Stimulated activated CD8-positive, alpha-beta memory T cell treated with anti-CD3 and anti-CD28 coated beads, Interleukin-15, amount 100 ng/mL, for 48 hours (primary cell): ENCODE results near the gene CACNA1S.
A peak's percentile ranks its signal among the peaks of the same experiment; 100 is the strongest.

ENCODE experiments used
- DNase-seq, 2 donors: peaks; one replicate each; pipeline ENCODE4 v3.0.0-alpha.2; 2020; ENCODE audit warnings: low read depth in 2 of 2

CACNA1S gene

DNA sequence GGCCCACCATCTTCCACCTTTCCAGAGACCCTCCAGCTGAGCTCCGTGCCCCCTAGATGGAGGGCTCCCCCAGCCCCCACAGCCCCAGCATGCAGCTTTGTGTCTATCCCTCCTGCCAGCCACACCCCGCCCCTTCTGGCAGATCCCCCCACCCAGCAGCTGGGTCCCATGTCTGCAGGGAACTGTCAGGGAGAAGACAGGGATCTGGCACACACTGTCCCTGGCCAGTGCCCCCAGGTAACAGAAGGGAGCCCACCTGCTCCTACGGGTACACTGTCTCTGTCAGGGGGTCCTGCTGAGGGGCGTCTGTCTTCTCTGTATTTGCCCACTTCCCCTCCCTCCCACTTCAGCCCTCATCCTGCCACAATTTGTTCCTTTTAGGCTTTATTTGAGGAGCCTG is 77.6 kb downstream of the CACNA1S start:
- no peak for DNase-seq

DNA sequence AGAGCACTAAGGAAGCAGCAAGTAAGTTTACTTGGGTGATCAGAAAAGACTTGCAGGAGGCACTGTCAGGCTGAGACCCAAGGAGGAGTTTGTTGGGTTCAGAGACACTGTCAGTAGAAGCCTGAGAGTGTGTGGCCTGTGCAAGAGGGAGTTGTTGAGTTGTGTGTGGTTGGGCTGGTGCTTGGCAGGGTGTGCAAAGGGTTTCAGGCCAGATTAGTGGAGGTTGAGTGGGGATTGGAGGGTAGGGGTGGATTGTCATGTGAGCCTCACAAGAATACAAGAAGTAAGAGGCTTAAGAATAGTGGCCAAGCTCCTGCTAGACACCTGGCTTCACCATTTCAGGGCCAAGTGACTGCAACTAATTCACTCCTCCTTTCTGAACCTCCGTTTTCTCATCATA is 79.8 kb downstream of the CACNA1S start:
- no peak for DNase-seq

- no peak for DNase-seq
Observed at GRCh38 chr1:201028461-201028889, 83.8 kb downstream of the CACNA1S start.

DNA sequence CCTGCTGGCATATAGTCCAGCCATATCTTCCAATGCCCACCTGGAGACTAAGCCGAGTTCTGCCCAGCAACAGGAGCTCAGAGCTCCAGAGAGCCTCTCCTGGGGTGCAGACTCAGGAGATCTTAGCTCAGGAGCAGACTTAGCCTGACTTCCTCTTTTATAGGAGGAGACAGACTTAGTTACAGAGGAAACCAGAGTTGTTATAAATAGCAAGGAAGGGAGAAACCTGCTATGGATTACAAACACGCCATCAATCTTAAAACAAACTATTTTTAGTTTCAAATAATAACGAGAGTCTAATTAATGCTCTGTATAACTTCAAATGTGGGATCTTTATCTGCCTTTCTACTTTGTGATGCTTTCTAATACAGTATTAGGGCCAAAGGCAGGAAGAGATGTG is 85.4 kb downstream of the CACNA1S start:
- DNase-seq = no peak

DNA sequence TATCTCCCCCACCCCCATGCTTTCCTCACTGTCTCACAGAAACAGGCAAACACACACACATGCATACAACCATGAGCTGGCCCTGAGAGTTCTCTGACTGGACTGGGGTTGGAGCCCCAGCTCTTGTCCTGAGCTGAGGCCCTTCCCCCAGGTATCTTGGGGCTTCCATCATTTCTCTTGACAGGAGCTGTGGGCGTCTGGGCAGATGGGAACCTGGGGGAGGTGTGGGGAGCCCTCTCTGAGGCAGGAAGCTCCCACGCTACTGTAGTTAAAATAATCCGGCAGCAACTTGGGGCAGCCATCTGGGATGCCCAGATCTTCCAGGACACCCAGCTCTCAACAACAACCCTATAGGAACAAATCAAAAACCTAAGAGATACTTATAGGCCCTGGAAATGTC is 86.0 kb downstream of the CACNA1S start:
- DNase-seq = no peak

- no peak for DNase-seq
Observed at GRCh38 chr1:201025571-201026002, 86.6 kb downstream of the CACNA1S start.

DNA sequence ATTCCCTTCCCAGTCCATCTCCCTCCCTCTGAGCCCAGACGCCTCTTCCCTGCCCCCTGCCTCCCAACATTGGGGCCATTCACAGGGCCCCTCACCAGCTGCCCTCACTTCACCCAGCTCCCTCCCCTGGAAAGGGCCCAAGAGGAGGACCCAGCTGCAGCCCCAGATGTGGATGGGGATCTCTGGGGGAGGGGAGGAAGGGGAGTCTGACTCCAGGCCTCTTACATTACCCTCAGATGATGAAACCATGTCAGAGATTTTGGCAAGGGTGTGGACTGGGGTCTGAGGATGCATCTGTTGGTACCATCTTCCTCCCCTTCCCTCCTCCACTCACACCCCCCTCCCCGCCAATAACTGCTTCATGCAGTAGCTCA is 87.6 kb downstream of the CACNA1S start:
- no peak for DNase-seq

DNA sequence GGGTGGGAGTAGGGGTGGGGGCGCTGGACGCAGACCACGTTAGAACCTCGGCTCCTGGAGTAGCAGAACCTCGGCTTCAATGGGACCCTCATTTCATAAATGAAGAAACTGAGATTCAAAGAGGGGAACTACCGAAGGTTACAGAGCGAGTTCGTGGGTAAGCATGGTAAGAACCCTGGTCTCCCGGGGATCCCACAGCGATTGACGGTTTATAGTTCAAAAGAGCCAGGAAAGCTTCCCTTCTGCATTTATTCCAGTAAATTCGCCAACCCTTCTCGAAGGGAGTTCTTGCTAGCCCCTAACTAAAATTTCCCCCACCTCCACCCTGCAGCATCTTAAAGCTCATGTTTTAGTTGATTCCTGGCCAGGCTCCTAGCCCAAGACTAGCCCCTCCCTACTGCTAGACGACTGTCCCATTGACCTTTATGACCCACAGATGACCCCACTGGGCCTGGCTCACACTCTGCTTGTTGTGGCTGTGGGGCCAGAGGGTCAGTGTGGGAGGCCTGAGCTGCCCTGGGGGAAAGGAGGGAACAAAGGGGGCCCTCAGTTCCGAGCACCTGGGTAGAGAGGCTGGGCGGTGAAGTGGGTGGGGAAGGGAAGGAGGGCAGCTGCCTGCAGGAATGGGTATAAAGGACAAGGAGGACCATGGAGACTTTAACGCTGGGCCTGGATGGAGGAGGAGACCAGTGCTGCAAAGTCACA is 88.2 kb downstream of the CACNA1S start:
- DNase-seq = no peak

DNA sequence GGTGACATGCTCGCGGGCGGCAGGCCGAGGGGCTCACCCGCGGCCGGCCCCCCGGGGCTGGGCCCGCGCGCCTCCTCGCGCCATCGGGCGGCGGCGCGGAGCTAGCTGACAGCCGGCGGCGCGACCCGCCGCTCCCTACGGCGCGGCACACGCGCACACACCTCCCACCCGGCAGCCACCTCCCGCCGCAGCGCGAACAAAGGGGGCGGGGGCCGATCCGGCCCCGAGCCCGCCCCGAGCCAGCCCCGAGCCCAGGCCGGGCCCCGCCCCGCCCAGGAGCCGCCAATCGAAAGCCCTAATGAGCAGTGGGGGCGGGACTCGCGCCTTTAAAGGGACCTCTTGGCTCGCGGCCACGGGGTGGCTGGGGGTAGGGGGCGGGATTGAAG is 88.7 kb downstream of the CACNA1S start, which contains the start of gene KIF21B:
Gene KIF21B, minus strand, starts transcription at position 198 of the 386 bp plus-strand sequence. CDS start 331 bp downstream, outside the sequence.
- peak; percentile 90 for DNase-seq

DNA sequence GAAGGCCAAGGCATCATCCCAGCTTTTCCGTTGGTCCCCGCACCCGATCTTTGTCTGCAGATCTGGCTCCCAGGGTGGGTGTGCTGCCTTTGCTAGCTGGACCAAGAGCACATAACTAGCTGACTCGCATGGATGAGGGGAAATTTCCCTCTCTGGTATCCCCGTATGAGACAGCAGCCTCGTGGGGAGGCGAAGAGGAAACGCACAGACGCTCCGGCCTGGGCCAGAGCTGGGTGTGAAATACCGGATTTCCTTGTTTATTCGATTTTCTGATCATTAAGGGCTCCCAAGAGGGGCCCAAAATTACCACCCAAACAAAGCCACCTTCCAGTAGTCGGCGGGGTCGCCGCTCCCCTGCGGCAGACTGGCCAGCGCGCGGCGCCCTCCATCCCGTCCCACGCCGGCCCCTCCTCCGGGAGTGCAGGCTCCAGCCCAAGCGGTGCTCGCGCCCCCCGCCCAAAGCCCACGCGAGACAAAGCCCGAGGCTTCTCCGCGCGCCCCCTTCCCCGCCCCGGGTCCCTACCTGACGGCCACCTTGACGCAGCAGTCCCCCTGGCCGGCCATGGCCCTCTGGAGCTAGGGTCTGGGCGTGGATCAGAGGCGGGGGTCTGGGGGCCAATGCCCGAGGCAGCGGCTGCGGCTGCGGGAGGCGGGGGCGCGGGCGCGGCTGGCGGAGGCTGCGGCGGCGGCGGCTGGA is 89.3 kb downstream of the CACNA1S start:
- DNase-seq = no peak

GRCh38 chr1:201022493-201022819 is 89.8 kb downstream of the CACNA1S start:
- no peak for DNase-seq

GRCh38 chr1:201021630-201022492 is 90.4 kb downstream of the CACNA1S start:
- no peak for DNase-seq

DNA sequence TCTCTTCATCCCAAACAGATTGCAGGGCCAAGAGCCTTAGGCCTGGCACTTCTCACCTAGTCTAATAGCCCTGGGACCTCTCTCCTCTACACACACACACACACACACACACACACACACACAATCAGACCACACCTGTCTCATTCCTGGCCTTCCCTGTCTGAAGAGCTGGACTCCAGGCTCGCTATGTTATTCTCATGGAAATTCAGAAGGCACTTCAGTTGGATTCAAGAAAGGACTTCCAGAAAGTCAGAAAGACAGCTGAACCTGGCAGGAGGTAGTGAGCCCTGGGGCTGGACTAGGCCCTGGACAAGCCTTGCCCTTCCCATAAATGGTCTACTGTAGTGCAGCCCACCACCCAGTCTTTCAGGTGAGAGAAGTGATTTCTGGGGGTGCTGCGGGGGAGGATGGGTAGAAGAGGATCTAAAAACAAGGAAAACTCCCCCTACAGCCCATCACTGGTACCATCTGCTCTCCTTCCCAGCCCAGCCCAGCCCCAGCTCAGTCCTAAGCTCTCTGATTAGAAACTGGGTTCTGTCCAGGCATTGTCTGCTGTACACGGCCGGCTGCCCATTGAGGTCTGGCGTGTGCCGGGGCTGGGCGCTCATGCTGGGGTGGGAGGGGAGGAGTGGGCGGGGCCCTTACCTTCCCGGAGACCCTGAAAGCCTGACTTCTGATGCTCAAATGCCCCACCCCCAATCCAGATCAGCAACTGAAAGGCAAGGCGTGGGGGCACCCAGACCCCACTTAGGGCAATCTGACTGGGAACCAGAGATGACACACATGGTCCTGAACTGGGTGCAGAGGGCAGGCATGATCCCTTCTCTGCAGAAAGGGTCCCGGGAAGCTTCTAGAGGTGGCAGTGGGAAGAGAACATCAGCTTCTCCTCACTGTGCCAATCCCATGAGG is 91.3 kb downstream of the CACNA1S start:
- no peak for DNase-seq

GRCh38 chr1:201020040-201020591 is 92.1 kb downstream of the CACNA1S start:
- no peak for DNase-seq

DNA sequence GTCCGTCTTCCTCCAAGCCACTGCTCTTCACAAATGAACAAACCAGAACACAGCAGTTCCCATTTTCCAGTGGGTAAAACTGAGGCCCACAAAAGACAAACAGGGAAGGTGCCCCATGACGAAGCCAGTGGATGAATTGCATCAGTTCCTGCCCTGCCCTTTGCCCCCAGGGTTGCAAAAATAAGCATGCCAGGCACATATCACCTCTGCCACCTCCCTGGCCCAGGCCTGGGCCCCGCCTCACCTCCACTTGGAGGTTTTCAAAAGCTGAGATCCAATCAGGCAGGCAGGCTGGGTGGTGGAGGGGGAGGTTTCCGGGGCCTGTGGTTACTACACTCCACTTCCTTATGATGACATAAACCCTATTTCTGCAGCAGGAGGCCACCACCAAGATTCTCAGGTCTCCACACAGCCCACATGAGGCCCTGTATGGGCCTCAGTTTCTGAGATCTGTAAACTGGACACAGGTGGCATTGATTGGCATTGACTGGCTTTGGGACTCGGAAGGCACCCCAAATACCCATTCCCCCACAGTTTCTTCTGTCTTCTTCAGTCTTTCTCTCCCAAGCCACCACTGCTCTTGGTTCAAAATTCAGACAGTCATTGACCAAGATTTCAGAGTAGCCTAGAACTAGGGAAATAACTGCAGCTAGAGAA is 92.8 kb downstream of the CACNA1S start:
- peak; percentile 87 to 91 for DNase-seq

DNA sequence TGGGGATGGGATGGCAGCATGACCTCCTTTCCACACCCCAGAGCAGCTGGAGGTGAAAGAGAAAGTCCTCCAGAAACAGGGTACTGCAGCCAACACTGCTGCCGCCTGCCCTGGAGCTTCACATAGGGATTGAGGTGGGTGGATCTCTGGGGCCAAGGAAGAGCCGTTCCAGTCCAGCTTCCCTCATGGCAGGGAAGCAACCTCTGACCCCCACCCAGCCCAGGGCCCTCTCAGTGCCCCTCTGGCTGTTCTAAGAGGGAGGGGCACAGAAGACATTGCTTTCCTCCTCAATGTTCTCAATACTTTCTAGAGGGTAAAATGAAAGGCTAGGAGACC is 94.4 kb downstream of the CACNA1S start:
- DNase-seq = no peak

- no peak for DNase-seq
Observed at GRCh38 chr1:201016943-201017827, 95.0 kb downstream of the CACNA1S start.

DNA sequence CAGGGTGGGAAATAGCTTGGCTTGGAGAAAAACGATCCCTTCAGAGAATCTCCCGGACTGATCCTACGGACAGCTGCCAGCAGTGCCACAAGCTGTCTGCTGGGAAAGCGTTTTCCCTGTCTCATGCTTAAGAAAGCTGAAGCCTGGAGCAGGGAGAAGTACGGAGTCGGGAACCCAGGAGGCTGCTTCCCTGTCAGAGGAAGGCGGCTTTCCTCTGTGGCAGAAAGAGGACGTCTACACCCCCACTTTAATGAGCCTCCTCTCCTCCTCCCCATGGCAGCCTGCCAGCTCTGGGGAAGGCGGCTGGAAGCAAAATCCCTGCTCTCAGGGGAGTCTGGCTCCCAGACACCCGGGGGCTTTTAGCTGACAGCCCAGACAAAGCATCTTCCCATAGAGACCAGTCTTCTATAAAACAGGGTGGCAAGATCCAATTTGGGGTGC is 96.0 kb downstream of the CACNA1S start:
- DNase-seq = no peak

GRCh38 chr1:201015551-201016091 is 96.6 kb downstream of the CACNA1S start:
- no peak for DNase-seq
